PC-3 (cell line): ENCODE measurements around the gene PRKRA. TPM values are rescaled to one million over a fixed set of nuclear protein-coding genes. Genes with fewer than 3 reads are reported as not detected.

Source experiments
- ATAC-seq: fragments of 200-7000 bp; cut with Tn5 transposase; 2 replicates; pipeline ENCODE4 v1.9.1; 2020; ENCODE audit warnings: mild to moderate bottlenecking, moderate library complexity
- BruUV-seq: library from RNA; stranded (reverse); fragments of 400-500 nt; replicated peaks from 2 replicates; lab custom pipeline; 2021; lab: Mats Ljungman, UMichigan
- CTCF ChIA-PET: fragments of 300-600 bp; sonication (Branson Sonifier 250); formaldehyde crosslinking; loops from one replicate; lab custom pipeline; 2022; ENCODE audit warnings: antibody characterized with exemption; lab: Charles Lee
- POLR2A ChIA-PET: fragments of 300-600 bp; sonication (Branson Sonifier 250); formaldehyde crosslinking; loops from one replicate; lab custom pipeline; 2022; ENCODE audit warnings: antibody characterized with exemption; ENCODE audit not compliant: unreplicated experiment; lab: Charles Lee
- DNase-seq: peaks from one replicate; pipeline ENCODE4 v3.0.0-alpha.2; 2015
- H2AFZ ChIP-seq: fragments of 300-600 bp; sonication (generic); 2 replicates; pipeline ENCODE4 v1.6.0; 2016; ENCODE audit warnings: antibody characterized with exemption, low read length
- H3F3A ChIP-seq: fragments of 300-600 bp; sonication (generic); one replicate; pipeline ENCODE4 v1.6.0; 2017; ENCODE audit warnings: antibody characterized with exemption, low read length, control low read depth, mild to moderate bottlenecking; ENCODE audit not compliant: unreplicated experiment
- H3K27ac ChIP-seq: fragments of 300-600 bp; sonication (generic); 2 replicates; pipeline ENCODE4 v1.5.1; 2016; ENCODE audit warnings: mild to moderate bottlenecking, low read length
- H3K27me3 ChIP-seq: fragments of 300-600 bp; sonication (generic); 2 replicates; pipeline ENCODE4 v1.6.1; 2016; ENCODE audit warnings: low read length, mixed read lengths
- H3K36me3 ChIP-seq: fragments of 300-600 bp; sonication (generic); 2 replicates; pipeline ENCODE4 v1.6.1; 2016; ENCODE audit warnings: low read depth, mixed run types, low read length, mixed read lengths
- H3K4me1 ChIP-seq: fragments of 300-600 bp; sonication (generic); 2 replicates; pipeline ENCODE4 v1.5.1; 2016; ENCODE audit warnings: low read length; ENCODE audit not compliant: insufficient read depth
- H3K4me2 ChIP-seq: fragments of 300-600 bp; sonication (generic); 2 replicates; pipeline ENCODE4 v1.6.0; 2016; ENCODE audit warnings: low read length
- H3K4me3 ChIP-seq: fragments of 300-600 bp; sonication (generic); 2 replicates; pipeline ENCODE4 v1.5.1; 2016; ENCODE audit warnings: mild to moderate bottlenecking, low read length, mixed read lengths
- H3K79me2 ChIP-seq: fragments of 300-600 bp; sonication (generic); 2 replicates; pipeline ENCODE4 v1.6.1; 2017; ENCODE audit warnings: low read length, mixed read lengths
- H3K9ac ChIP-seq: fragments of 300-600 bp; sonication (generic); 2 replicates; pipeline ENCODE4 v1.6.0; 2016; ENCODE audit warnings: mild to moderate bottlenecking, low read length
- H3K9me2 ChIP-seq: fragments of 300-600 bp; sonication (generic); replicated peaks from 2 replicates; pipeline ENCODE4 v1.6.1; 2016; ENCODE audit warnings: mixed run types, low read length, mixed read lengths
- H3K9me3 ChIP-seq: fragments of 300-600 bp; sonication (generic); 2 replicates; pipeline ENCODE4 v1.6.1; 2016; ENCODE audit warnings: low read length, mixed read lengths
- H4K20me1 ChIP-seq: fragments of 300-600 bp; sonication (generic); 2 replicates; pipeline ENCODE4 v1.6.1; 2016; ENCODE audit warnings: low read length, mixed read lengths
- EZH2 ChIP-seq: fragments of 300-600 bp; sonication (generic); IDR thresholded peaks from one replicate; pipeline ENCODE4 v1.6.1; 2017; ENCODE audit warnings: antibody characterized with exemption, mild to moderate bottlenecking, low read length; ENCODE audit not compliant: unreplicated experiment
- EZH2phosphoT487 ChIP-seq: fragments of 300-600 bp; sonication (generic); IDR thresholded peaks from 2 replicates; pipeline ENCODE4 v1.6.1; 2018; ENCODE audit warnings: mild to moderate bottlenecking, antibody characterized with exemption, low read length, borderline replicate concordance
- intact Hi-C: fragments of 100-400 bp; cut with micrococcal nuclease; formaldehyde crosslinking; loops from 2 replicates; pipeline ENCODE4 v1.9.0; 2023
- total RNA-seq: library from RNA; depleted of rRNA; stranded (reverse); fragments of >200 nt; gene quantifications from 2 replicates; pipeline ENCODE4 v1.2.3, GENCODE V29; 2014
- TF ChIP-seq, protein P1 (sequence below): fragments of 300-600 bp; sonication (generic); conservative IDR thresholded peaks from 2 replicates; pipeline ENCODE4 v1.5.1; 2017; ENCODE audit warnings: antibody characterized with exemption, low read depth, mild to moderate bottlenecking, low read length

Gene PRKRA
- total RNA-seq, 1 experiment from 2014 or later, result 78.2 TPM

DNA sequence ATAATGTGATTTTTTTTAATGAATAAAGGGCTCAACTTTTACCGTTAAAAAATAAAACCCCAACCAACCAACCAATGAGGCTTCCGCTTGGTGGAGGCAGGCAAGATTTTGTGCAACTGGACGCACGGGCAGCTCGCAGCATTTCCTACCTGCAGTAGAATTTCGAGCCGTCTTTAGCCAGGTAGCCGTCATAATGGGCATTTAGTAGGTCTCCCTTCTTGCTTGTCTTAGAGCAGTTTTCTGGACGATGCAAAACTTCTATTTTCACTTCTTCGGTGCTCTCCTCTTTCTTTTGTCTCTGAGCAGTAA lies 27.1 kb upstream of the PRKRA start:
- no peaks in the 10 kb centered on the region for H3K9me2 ChIP-seq
- intact Hi-C loops, result loop anchor here (1.0 to 10.0 kb wide), 3 partner anchors 27 to 287 kb away; partner anchors contain the start of genes PJVK and PRKRA
- CTCF ChIA-PET, result no interaction called here

DNA sequence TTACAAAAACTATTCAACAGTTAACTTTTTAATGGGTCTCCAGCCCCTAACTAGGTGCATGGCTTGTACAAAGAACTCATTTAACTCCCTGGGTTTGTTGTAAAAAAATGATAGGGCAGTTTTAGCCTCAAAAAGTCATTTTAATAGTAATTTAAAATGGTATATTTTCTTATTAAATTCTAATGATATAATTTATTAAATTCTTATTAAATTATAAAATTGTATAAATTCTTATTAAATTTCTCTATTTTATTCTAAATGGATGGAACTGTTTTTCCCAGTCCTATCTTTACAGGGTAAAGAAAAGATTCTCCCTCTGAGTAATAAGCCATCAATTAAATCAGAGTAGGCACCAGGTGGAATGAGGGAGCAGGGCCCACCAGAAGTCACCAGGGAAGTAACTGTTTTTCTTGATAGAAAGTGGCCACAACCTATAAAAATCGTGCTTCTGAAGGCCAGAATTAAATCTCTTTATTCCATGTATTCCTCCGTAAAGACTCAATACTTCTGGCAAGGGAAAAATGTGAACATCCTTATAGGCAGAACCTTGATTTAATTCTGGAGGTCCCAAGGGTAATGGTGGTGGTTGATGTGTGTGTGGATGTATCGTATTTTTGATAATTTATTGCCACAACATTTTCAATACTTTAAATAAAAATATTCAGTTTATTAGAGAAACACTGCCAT lies 26.6 kb upstream of the PRKRA start:
- Histone ChIP-seq H3K4me3 (peak overlapping the region; percentile 98), H2AFZ (peak overlapping the region; percentile 100), H3K4me2 (peak overlapping the region; percentile 97), H4K20me1 (peaks cover 9% of the 10 kb centered on the region; the same call in 1 of the 2 replicates), H3K4me1 (peaks cover 28% of the 10 kb centered on the region), H3F3A (no peaks in the 10 kb centered on the region), H3K27ac (no peak overlapping the region), H3K79me2 (peaks cover 24% of the 10 kb centered on the region), H3K36me3 (no peaks in the 10 kb centered on the region), H3K9me2 (no peaks in the 10 kb centered on the region), H3K27me3 (no peaks in the 10 kb centered on the region), H3K9me3 (no peaks in the 10 kb centered on the region), H3K9ac (peak overlapping the region; percentile 78)
- TF ChIP-seq, protein P1, sequence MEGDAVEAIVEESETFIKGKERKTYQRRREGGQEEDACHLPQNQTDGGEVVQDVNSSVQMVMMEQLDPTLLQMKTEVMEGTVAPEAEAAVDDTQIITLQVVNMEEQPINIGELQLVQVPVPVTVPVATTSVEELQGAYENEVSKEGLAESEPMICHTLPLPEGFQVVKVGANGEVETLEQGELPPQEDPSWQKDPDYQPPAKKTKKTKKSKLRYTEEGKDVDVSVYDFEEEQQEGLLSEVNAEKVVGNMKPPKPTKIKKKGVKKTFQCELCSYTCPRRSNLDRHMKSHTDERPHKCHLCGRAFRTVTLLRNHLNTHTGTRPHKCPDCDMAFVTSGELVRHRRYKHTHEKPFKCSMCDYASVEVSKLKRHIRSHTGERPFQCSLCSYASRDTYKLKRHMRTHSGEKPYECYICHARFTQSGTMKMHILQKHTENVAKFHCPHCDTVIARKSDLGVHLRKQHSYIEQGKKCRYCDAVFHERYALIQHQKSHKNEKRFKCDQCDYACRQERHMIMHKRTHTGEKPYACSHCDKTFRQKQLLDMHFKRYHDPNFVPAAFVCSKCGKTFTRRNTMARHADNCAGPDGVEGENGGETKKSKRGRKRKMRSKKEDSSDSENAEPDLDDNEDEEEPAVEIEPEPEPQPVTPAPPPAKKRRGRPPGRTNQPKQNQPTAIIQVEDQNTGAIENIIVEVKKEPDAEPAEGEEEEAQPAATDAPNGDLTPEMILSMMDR, result no peak
- BruUV-seq, result no TSS peak
- CTCF ChIA-PET, result no interaction called here
- ATAC-seq (no peak), DNase-seq (no peak)
- POLR2A ChIA-PET, result no interaction called here
- intact Hi-C loops, result loop anchor here (1.0 to 10.0 kb wide), 3 partner anchors 26 to 287 kb away; partner anchors contain the start of genes PJVK and PRKRA

More for the DNA sequence above, 27.1 kb upstream of the PRKRA start:
- Histone ChIP-seq H4K20me1 (peaks cover 9% of the 10 kb centered on the region; the same call in 1 of the 2 replicates), H3K9me3 (no peaks in the 10 kb centered on the region), H3K36me3 (no peaks in the 10 kb centered on the region), H3K4me2 (peak overlapping the region; percentile 97), H3K27me3 (no peaks in the 10 kb centered on the region), H3K79me2 (peaks cover 29% of the 10 kb centered on the region), H3F3A (no peaks in the 10 kb centered on the region), H3K4me1 (peaks cover 29% of the 10 kb centered on the region), H3K27ac (peak overlapping the region; percentile 39), H3K4me3 (peak overlapping the region; percentile 98), H3K9ac (peak overlapping the region; percentile 78), H2AFZ (peak overlapping the region; percentile 100)
- BruUV-seq, result TSS peak; percentile 87
- ATAC-seq, result no peak
- TF ChIP-seq EZH2 (no peak), EZH2phosphoT487 (no peak)
- TF ChIP-seq, protein P1, result no peak
- POLR2A ChIA-PET, result no interaction called here
- DNase-seq, result no peak

- H3K9ac ChIP-seq, result no peak overlapping the region
- H4K20me1 ChIP-seq, result peaks cover 3% of the 10 kb centered on the region; the same call in 1 of the 2 replicates
- H3K79me2 ChIP-seq, result peaks cover 12% of the 10 kb centered on the region
- H3K9me2 ChIP-seq, result no peaks in the 10 kb centered on the region
- peaks cover 16% of the 10 kb centered on the region for H3K4me1 ChIP-seq
- H3K4me2 ChIP-seq, result no peak overlapping the region
- ChIA-PET POLR2A (no interaction called here), CTCF (no interaction called here)
- H3K27ac ChIP-seq, result no peak overlapping the region
- no peaks in the 10 kb centered on the region for H3K36me3 ChIP-seq
- no peak overlapping the region for H3K4me3 ChIP-seq
- DNase-seq (no peak), ATAC-seq (no peak)
- intact Hi-C loops, result loop anchor here (10.0 kb wide), 1 partner anchor 288 kb away; no protein-coding TSS in a partner anchor
- BruUV-seq, result no TSS peak
- H3K27me3 ChIP-seq, result no peaks in the 10 kb centered on the region
- TF ChIP-seq, protein P1, result no peak
- TF ChIP-seq EZH2 (no peak), EZH2phosphoT487 (no peak)
- no peak overlapping the region for H2AFZ ChIP-seq
- H3K9me3 ChIP-seq, result no peaks in the 10 kb centered on the region
- H3F3A ChIP-seq, result no peaks in the 10 kb centered on the region
These were observed 25.5 kb upstream of the PRKRA start for GRCh38 chr2:178476477-178476876.
